Prostate gland (tissue), 2 donors: ENCODE results near the gene SOWAHC.

ENCODE experiments used
- POLR2A ChIP-seq: fragments of 450-650 bp; IDR thresholded peaks from one replicate; pipeline ENCODE4 v1.6.1; 2016; ENCODE audit warnings: antibody characterized with exemption, mild to moderate bottlenecking
- TF ChIP-seq, protein P1 (sequence below), 4 experiments: fragments of 200-600 bp in 2 of 4; fragments of 450-650 bp in 2 of 4; sonication (generic) in 2 of 4; IDR thresholded peaks; 1 replicate in 3 of 4; 2 replicates in 1 of 4; pipeline ENCODE4 v1.5.1; 2016 to 2019; ENCODE audit warnings: antibody characterized with exemption in 4 of 4, mild to moderate bottlenecking in 2 of 4, moderate library complexity in 2 of 4

DNA sequence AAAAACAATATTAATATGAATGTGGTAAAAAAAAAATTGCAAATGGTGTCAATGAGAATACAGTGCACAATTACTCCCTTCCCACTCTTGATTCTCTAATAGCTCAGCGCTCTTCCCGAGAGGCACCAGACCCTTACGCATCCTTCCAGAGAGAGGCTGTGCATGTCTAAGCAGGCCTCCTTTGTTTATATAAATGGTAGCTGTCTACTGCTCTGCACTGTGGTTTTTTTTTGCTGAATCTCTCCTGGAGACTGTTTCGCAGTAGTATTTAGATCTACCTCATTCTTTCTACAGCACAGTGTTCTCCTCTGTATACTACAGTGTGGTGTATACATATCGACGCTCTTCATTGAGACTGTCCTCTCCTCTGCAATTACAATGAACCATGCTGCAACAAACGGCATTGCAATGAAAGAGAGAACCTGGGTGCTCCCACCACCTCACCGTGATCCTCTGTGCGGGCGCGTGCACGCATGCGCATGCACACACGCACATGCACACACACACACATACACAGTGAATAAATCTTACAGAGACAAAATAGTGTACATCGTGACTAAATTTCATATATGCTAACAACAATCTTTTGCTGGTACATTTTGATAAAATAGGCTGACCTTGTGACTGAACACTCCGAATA lies 19.8 kb upstream of the SOWAHC start:
- TF ChIP-seq POLR2A = no peak
- TF ChIP-seq, protein P1, sequence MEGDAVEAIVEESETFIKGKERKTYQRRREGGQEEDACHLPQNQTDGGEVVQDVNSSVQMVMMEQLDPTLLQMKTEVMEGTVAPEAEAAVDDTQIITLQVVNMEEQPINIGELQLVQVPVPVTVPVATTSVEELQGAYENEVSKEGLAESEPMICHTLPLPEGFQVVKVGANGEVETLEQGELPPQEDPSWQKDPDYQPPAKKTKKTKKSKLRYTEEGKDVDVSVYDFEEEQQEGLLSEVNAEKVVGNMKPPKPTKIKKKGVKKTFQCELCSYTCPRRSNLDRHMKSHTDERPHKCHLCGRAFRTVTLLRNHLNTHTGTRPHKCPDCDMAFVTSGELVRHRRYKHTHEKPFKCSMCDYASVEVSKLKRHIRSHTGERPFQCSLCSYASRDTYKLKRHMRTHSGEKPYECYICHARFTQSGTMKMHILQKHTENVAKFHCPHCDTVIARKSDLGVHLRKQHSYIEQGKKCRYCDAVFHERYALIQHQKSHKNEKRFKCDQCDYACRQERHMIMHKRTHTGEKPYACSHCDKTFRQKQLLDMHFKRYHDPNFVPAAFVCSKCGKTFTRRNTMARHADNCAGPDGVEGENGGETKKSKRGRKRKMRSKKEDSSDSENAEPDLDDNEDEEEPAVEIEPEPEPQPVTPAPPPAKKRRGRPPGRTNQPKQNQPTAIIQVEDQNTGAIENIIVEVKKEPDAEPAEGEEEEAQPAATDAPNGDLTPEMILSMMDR (IDR thresholded peaks at IDR 0.05) = no peak
